GM12878 (cell line): Measurements from ENCODE around the gene RSPH1. TPM values are rescaled to one million over a fixed set of nuclear protein-coding genes. Genes with fewer than 3 reads are reported as not detected.

Experiments used
- ATAC-seq: fragments of 200-7000 bp; cut with Tn5 transposase; 3 replicates; pipeline ENCODE4 v1.9.1; 2020; ENCODE audit warnings: mild to moderate bottlenecking, moderate library complexity
- BruUV-seq: library from RNA; stranded (reverse); fragments of 400-500 nt; replicated peaks from 2 replicates; lab custom pipeline; 2021; lab: Mats Ljungman, UMichigan
- CTCF ChIA-PET: fragments of 300-600 bp; sonication (Branson Sonifier 250); formaldehyde crosslinking; extraction: SDS; loops from one replicate; lab custom pipeline; 2021; ENCODE audit warnings: inconsistent platforms; lab: Yijun Ruan, JAX
- POLR2A ChIA-PET: fragments of 350-600 bp; formaldehyde crosslinking; extraction: SDS; loops from one replicate; lab custom pipeline; 2021; ENCODE audit warnings: inconsistent platforms; lab: Charles Lee
- RAD21 ChIA-PET: fragments of 300-600 bp; sonication (Branson Sonifier 250); formaldehyde crosslinking; loops from one replicate; lab custom pipeline; 2023; ENCODE audit warnings: antibody characterized with exemption; ENCODE audit not compliant: unreplicated experiment; lab: Charles Lee
- SMC1A ChIA-PET: fragments of 300-600 bp; sonication (Branson Sonifier 250); formaldehyde crosslinking; loops from one replicate; lab custom pipeline; 2023; ENCODE audit not compliant: unreplicated experiment, uncharacterized antibody; lab: Charles Lee
- DNase-seq: peaks from one replicate; pipeline ENCODE4 v3.0.0-alpha.2; 2011; ENCODE audit warnings: low read depth, low spot score
- FAIRE-seq: peaks from 3 replicates; lab custom pipeline; 2011; peaks lifted over from hg19 to GRCh38; lab: Jason Lieb, UNC
- H2AFZ ChIP-seq: 2 replicates; pipeline ENCODE4 v1.6.0; 2011; ENCODE audit warnings: low read depth, low read length, control low read depth; ENCODE audit not compliant: control insufficient read depth
- H3K27ac ChIP-seq: 2 replicates; pipeline ENCODE4 v1.5.1; 2011; ENCODE audit warnings: control low read depth; ENCODE audit not compliant: control insufficient read depth, insufficient read depth
- H3K27me3 ChIP-seq, 2 experiments: replicated peaks in 1 of 2; 2 replicates each; pipeline versions ENCODE4 v1.6.0 to v1.6.1; 2011; ENCODE audit warnings: low read length in 1 of 2; ENCODE audit not compliant: control insufficient read depth in 2 of 2, insufficient read depth in 2 of 2
- H3K36me3 ChIP-seq, 2 experiments: 2 replicates each; pipeline ENCODE4 v1.5.1; 2011; ENCODE audit warnings: low read length in 1 of 2; ENCODE audit not compliant: control insufficient read depth in 2 of 2, insufficient read depth in 2 of 2
- H3K4me1 ChIP-seq: 2 replicates; pipeline ENCODE4 v1.6.1; 2011; ENCODE audit warnings: mild to moderate bottlenecking, low read length, moderate library complexity, mixed read lengths; ENCODE audit not compliant: control insufficient read depth, insufficient read depth
- H3K4me2 ChIP-seq: 2 replicates; pipeline ENCODE4 v1.6.0; 2011; ENCODE audit warnings: control low read depth; ENCODE audit not compliant: control insufficient read depth, insufficient read depth
- H3K4me3 ChIP-seq: fragments of 200-600 bp; sonication (generic); 2 replicates; pipeline ENCODE4 v1.5.1; 2016
- H3K79me2 ChIP-seq: 2 replicates; pipeline ENCODE4 v1.6.0; 2011; ENCODE audit warnings: low read length; ENCODE audit not compliant: control insufficient read depth, insufficient read depth
- H3K9ac ChIP-seq: 2 replicates; pipeline ENCODE4 v1.8.0; 2011; ENCODE audit warnings: low read length, control low read depth, mixed read lengths; ENCODE audit not compliant: control insufficient read depth, insufficient read depth
- H3K9me3 ChIP-seq: replicated peaks from 3 replicates; pipeline ENCODE4 v1.5.1; 2011; ENCODE audit warnings: mild to moderate bottlenecking, low read length; ENCODE audit not compliant: control insufficient read depth, insufficient read depth
- H4K20me1 ChIP-seq: 2 replicates; pipeline ENCODE4 v1.6.0; 2011; ENCODE audit not compliant: control insufficient read depth, insufficient read depth
- CBX3 ChIP-seq: fragments of 200-600 bp; sonication (generic); IDR thresholded peaks from 2 replicates; pipeline ENCODE4 v1.6.1; 2016; ENCODE audit warnings: low read depth, borderline replicate concordance
- CEBPB ChIP-seq, 2 experiments: fragments of 150-350 bp in 1 of 2; IDR thresholded peaks; 2 replicates each; pipeline ENCODE4 v1.6.1; 2012 to 2014; ENCODE audit warnings: low read depth in 2 of 2, low read length in 2 of 2, borderline replicate concordance in 1 of 2, inconsistent platforms in 1 of 2
- ETV6 ChIP-seq, 2 experiments: fragments of 450-650 bp in 1 of 2; IDR thresholded peaks in 1 of 2; conservative IDR thresholded peaks in 1 of 2; 2 replicates each; pipeline ENCODE4 v1.6.1; 2014; ENCODE audit warnings: antibody characterized with exemption in 1 of 2, borderline replicate concordance in 1 of 2, low read depth in 1 of 2, mild to moderate bottlenecking in 1 of 2, moderate library complexity in 1 of 2
- JUND ChIP-seq: IDR thresholded peaks from 2 replicates; pipeline ENCODE4 v1.6.1; 2012; ENCODE audit warnings: low read depth, mild to moderate bottlenecking, low read length, improper control_type of control experiment, moderate library complexity
- KAT2A ChIP-seq: conservative IDR thresholded peaks from 2 replicates; pipeline ENCODE4 v1.6.1; 2011; ENCODE audit warnings: low read depth, low read length; ENCODE audit not compliant: control insufficient read depth
- PAX5 ChIP-seq: IDR thresholded peaks from 2 replicates; pipeline ENCODE4 v1.6.1; 2011; ENCODE audit warnings: low read depth, low read length, borderline replicate concordance
- SMAD1 ChIP-seq: fragments of 450-650 bp; IDR thresholded peaks from 2 replicates; pipeline ENCODE4 v1.6.1; 2018; ENCODE audit warnings: mild to moderate bottlenecking, low read depth; ENCODE audit not compliant: partially characterized antibody
- TCF12 ChIP-seq: IDR thresholded peaks from 2 replicates; pipeline ENCODE4 v1.6.1; 2011; ENCODE audit warnings: low read depth, mild to moderate bottlenecking, low read length
- ZNF274 ChIP-seq: IDR thresholded peaks from one replicate; pipeline ENCODE4 v1.8.0; 2011; ENCODE audit not compliant: insufficient read length, insufficient read depth
- WGBS: methylation state at CpG from one replicate; pipeline ENCODE4 v1.1.6; 2016; ENCODE audit warnings: low lambda C conversion rate; ENCODE audit not compliant: insufficient replicate concordance, insufficient coverage; ENCODE audit errors: missing lambda C conversion rate; 5-methylcytosine and 5-hydroxymethylcytosine counted together
- in situ Hi-C: fragments of 300-500 bp; cut with MboI; formaldehyde crosslinking; loops from 9 replicates; pipeline ENCODE4 v1.14.3; 2018; ENCODE audit warnings: mixed read lengths
- intact Hi-C: fragments of 100-400 bp; cut with micrococcal nuclease; formaldehyde crosslinking; loops from one replicate; pipeline ENCODE4 v1.14.2; 2022; ENCODE audit not compliant: unreplicated experiment
- polyA plus RNA-seq, 11 experiments: library from polyadenylated mRNA; depleted of rRNA in 4 of 11; unstranded in 6 of 11; stranded (reverse) in 5 of 11; fragments of >200 nt; fragmentation: Nextera tagmentation in 4 of 11; fragmentation: Illumina TruSeq in 1 of 11; extraction: Ambion mirVana in 4 of 11; extraction: Trizol in 1 of 11; gene quantifications; 1 replicate in 1 of 11; 2 replicates in 10 of 11; pipeline versions ENCODE4 v1.2.1 to v1.2.3, GENCODE V29; 2011 to 2016; ENCODE audit warnings: inconsistent platforms in 2 of 11, missing spikeins in 2 of 11, low read depth in 1 of 11
- total RNA-seq, 4 experiments: library from RNA; depleted of rRNA in 3 of 4; stranded (reverse); fragments of >200 nt in 3 of 4; fragmentation: Illumina TruSeq in 1 of 4; extraction: Trizol in 1 of 4; gene quantifications; 2 replicates each; pipeline versions ENCODE4 v1.2.1 to v1.2.3, GENCODE V29; 2013 to 2021
- TF ChIP-seq, protein P1 (sequence below): fragments of 450-650 bp; IDR thresholded peaks from 2 replicates; pipeline ENCODE4 v1.6.1; 2017; ENCODE audit warnings: antibody characterized with exemption, mild to moderate bottlenecking, moderate library complexity
- TF ChIP-seq, protein P2 (sequence below): fragments of 450-650 bp; IDR thresholded peaks from 2 replicates; pipeline ENCODE4 v1.6.1; 2017; ENCODE audit warnings: mild to moderate bottlenecking, moderate library complexity
- TF ChIP-seq, protein P3 (sequence below): IDR thresholded peaks from 2 replicates; pipeline ENCODE4 v1.6.1; 2011; ENCODE audit warnings: borderline replicate concordance, low read depth, mild to moderate bottlenecking, moderate library complexity, low read length; ENCODE audit not compliant: insufficient read depth, poor library complexity, severe bottlenecking
- TF ChIP-seq, protein P4 (sequence below): IDR thresholded peaks from 2 replicates; pipeline ENCODE4 v1.6.1; 2011; ENCODE audit warnings: mild to moderate bottlenecking, low read depth, low read length, moderate library complexity; ENCODE audit not compliant: insufficient replicate concordance

The RSPH1 gene
- total and polyA plus RNA-seq, 10 of the 15 experiments (the other 5 are each of a cell fraction or from before 2014, with no cell fraction given) = 0.11 to 1.4 (median 0.38) TPM

DNA sequence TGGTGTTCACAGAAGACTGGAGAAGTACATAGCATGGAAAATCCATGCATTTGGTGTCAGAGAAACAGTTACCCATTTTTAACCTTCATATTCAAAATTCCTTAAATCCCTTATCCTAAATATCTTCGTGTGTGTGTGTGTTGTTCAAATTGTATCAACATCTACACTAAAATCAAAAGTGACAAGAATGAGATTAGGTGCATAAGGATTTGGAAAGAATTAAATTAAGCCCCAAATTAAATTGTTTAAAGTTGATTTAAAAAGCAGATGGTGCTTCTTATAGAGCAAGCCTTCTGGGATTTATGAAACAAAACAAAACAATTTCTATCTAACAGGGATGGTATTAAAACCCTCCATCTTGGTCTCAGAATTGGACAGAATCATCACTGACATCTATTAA, 4.7 kb downstream of the RSPH1 start:
- no peaks in the 10 kb centered on the region for H3K36me3 ChIP-seq
- peaks cover 9% of the 10 kb centered on the region for H3K4me1 ChIP-seq
- in situ Hi-C loops = no loop called here
- no peaks in the 10 kb centered on the region for H3K79me2 ChIP-seq
- DNase-seq (no peak), FAIRE-seq (no peak), ATAC-seq (no peak)
- H3K4me2 ChIP-seq = no peak overlapping the region
- no peak overlapping the region for H3K9ac ChIP-seq
- ChIA-PET CTCF (interaction anchor here (1.2 to 1.4 kb wide), 2 partner anchors 13 to 24 kb away, joined by 3 read pairs; no protein-coding TSS in a partner anchor), POLR2A (interaction anchor here (1.2 kb wide), 1 partner anchor 45 kb away, joined by 4 read pairs; no protein-coding TSS in a partner anchor), SMC1A (interaction anchor here (1.0 to 1.4 kb wide), 4 partner anchors 12 to 24 kb away, joined by 3 to 8 read pairs (median 3); no protein-coding TSS in a partner anchor), RAD21 (interaction anchor here (3.1 to 4.0 kb wide), 2 partner anchors 24 to 44 kb away, joined by 9 to 16 read pairs; no protein-coding TSS in a partner anchor)
- 0% methylated on average over 1 of the region's 1 CpG for WGBS
- no peak overlapping the region for H3K4me3 ChIP-seq
- no peak overlapping the region for H3K27ac ChIP-seq
- H3K27me3 ChIP-seq = no peaks in the 10 kb centered on the region
- no TSS peak for BruUV-seq
- H4K20me1 ChIP-seq = no peaks in the 10 kb centered on the region
- intact Hi-C loops = no loop called here
- no peak overlapping the region for H2AFZ ChIP-seq
- H3K9me3 ChIP-seq = no peaks in the 10 kb centered on the region; the same call in 2 of the 3 replicates
- TF ChIP-seq CEBPB (IDR thresholded peaks at IDR 0.05; ENCODE audit: borderline replicate concordance in 1 of 2, low read depth in 2 of 2, low read length in 2 of 2) = no peak
- no peak for TF ChIP-seq SMAD1
- no peak for TF ChIP-seq KAT2A
- TF ChIP-seq, protein P1, sequence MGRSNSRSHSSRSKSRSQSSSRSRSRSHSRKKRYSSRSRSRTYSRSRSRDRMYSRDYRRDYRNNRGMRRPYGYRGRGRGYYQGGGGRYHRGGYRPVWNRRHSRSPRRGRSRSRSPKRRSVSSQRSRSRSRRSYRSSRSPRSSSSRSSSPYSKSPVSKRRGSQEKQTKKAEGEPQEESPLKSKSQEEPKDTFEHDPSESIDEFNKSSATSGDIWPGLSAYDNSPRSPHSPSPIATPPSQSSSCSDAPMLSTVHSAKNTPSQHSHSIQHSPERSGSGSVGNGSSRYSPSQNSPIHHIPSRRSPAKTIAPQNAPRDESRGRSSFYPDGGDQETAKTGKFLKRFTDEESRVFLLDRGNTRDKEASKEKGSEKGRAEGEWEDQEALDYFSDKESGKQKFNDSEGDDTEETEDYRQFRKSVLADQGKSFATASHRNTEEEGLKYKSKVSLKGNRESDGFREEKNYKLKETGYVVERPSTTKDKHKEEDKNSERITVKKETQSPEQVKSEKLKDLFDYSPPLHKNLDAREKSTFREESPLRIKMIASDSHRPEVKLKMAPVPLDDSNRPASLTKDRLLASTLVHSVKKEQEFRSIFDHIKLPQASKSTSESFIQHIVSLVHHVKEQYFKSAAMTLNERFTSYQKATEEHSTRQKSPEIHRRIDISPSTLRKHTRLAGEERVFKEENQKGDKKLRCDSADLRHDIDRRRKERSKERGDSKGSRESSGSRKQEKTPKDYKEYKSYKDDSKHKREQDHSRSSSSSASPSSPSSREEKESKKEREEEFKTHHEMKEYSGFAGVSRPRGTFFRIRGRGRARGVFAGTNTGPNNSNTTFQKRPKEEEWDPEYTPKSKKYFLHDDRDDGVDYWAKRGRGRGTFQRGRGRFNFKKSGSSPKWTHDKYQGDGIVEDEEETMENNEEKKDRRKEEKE = no peak
- TF ChIP-seq JUND = no peak
- TF ChIP-seq, protein P2, sequence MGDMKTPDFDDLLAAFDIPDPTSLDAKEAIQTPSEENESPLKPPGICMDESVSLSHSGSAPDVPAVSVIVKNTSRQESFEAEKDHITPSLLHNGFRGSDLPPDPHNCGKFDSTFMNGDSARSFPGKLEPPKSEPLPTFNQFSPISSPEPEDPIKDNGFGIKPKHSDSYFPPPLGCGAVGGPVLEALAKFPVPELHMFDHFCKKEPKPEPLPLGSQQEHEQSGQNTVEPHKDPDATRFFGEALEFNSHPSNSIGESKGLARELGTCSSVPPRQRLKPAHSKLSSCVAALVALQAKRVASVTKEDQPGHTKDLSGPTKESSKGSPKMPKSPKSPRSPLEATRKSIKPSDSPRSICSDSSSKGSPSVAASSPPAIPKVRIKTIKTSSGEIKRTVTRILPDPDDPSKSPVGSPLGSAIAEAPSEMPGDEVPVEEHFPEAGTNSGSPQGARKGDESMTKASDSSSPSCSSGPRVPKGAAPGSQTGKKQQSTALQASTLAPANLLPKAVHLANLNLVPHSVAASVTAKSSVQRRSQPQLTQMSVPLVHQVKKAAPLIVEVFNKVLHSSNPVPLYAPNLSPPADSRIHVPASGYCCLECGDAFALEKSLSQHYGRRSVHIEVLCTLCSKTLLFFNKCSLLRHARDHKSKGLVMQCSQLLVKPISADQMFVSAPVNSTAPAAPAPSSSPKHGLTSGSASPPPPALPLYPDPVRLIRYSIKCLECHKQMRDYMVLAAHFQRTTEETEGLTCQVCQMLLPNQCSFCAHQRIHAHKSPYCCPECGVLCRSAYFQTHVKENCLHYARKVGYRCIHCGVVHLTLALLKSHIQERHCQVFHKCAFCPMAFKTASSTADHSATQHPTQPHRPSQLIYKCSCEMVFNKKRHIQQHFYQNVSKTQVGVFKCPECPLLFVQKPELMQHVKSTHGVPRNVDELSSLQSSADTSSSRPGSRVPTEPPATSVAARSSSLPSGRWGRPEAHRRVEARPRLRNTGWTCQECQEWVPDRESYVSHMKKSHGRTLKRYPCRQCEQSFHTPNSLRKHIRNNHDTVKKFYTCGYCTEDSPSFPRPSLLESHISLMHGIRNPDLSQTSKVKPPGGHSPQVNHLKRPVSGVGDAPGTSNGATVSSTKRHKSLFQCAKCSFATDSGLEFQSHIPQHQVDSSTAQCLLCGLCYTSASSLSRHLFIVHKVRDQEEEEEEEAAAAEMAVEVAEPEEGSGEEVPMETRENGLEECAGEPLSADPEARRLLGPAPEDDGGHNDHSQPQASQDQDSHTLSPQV = no peak
- no peak for TF ChIP-seq CBX3
- TF ChIP-seq, protein P3, sequence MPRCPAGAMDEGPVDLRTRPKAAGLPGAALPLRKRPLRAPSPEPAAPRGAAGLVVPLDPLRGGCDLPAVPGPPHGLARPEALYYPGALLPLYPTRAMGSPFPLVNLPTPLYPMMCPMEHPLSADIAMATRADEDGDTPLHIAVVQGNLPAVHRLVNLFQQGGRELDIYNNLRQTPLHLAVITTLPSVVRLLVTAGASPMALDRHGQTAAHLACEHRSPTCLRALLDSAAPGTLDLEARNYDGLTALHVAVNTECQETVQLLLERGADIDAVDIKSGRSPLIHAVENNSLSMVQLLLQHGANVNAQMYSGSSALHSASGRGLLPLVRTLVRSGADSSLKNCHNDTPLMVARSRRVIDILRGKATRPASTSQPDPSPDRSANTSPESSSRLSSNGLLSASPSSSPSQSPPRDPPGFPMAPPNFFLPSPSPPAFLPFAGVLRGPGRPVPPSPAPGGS = no peak
- TF ChIP-seq, protein P4, sequence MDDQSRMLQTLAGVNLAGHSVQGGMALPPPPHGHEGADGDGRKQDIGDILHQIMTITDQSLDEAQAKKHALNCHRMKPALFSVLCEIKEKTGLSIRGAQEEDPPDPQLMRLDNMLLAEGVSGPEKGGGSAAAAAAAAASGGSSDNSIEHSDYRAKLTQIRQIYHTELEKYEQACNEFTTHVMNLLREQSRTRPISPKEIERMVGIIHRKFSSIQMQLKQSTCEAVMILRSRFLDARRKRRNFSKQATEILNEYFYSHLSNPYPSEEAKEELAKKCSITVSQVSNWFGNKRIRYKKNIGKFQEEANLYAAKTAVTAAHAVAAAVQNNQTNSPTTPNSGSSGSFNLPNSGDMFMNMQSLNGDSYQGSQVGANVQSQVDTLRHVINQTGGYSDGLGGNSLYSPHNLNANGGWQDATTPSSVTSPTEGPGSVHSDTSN = no peak
- no peak for TF ChIP-seq TCF12
- no peak for TF ChIP-seq ETV6 (conservative IDR thresholded peaks at IDR 0.05 in 1 of 2, IDR thresholded peaks at IDR 0.05 in 1 of 2; ENCODE audit: borderline replicate concordance in 1 of 2, low read depth in 1 of 2)
- no peak for TF ChIP-seq ZNF274
- TF ChIP-seq PAX5 = no peak
